Esophagus (tissue), 2 donors: Measurements from ENCODE around the gene SWT1. TPM values are rescaled to one million over a fixed set of nuclear protein-coding genes. Genes with fewer than 3 reads are reported as not detected.

Source experiments
- H3K27ac ChIP-seq, 2 donors: one replicate each; pipeline ENCODE4 v1.5.1; 2013; ENCODE audit warnings: low read depth in 2 of 2, mild to moderate bottlenecking in 2 of 2, inconsistent platforms in 1 of 2, low read length in 1 of 2, moderate library complexity in 1 of 2
- H3K27me3 ChIP-seq, 2 donors: one replicate each; pipeline ENCODE4 v1.6.1; 2013; ENCODE audit warnings: low read length in 2 of 2, control low read depth in 1 of 2, mild to moderate bottlenecking in 1 of 2; ENCODE audit not compliant: insufficient read depth in 2 of 2, control insufficient read depth in 1 of 2
- H3K36me3 ChIP-seq, 2 donors: one replicate each; pipeline ENCODE4 v1.6.1; 2013; ENCODE audit warnings: low read length in 1 of 2; ENCODE audit not compliant: control insufficient read depth in 2 of 2, insufficient read depth in 2 of 2
- H3K4me1 ChIP-seq, 2 donors: one replicate each; pipeline ENCODE4 v1.6.1; 2013; ENCODE audit warnings: low read length in 1 of 2; ENCODE audit not compliant: control insufficient read depth in 2 of 2, insufficient read depth in 2 of 2
- H3K4me3 ChIP-seq, 2 donors: one replicate each; pipeline ENCODE4 v1.5.1; 2013; ENCODE audit warnings: low read length in 2 of 2, mild to moderate bottlenecking in 2 of 2, low read depth in 1 of 2, moderate library complexity in 1 of 2
- H3K9me3 ChIP-seq, 2 donors: one replicate each; pipeline ENCODE4 v1.6.1; 2013; ENCODE audit warnings: mild to moderate bottlenecking in 2 of 2, low read depth in 1 of 2, low read length in 1 of 2, moderate library complexity in 1 of 2; ENCODE audit not compliant: control insufficient read depth in 2 of 2, insufficient read depth in 1 of 2
- WGBS, 2 donors: extraction: QIAGEN DNeasy Blood & Tissue Kit; methylation state at CpG; one replicate each; pipeline ENCODE4 v1.1.7; 2013; 5-methylcytosine and 5-hydroxymethylcytosine counted together
- polyA plus RNA-seq, 2 donors: library from polyadenylated mRNA; stranded (reverse); fragments of 200-250 nt; gene quantifications; one replicate each; pipeline ENCODE4 v1.2.3, GENCODE V29; 2013
- donor health status: healthy with polysubstance abuse.
- donor health status: Bipolar disorder and iron deficiency.

The SWT1 gene
- polyA plus RNA-seq, 2 donors: 0.86 TPM

DNA sequence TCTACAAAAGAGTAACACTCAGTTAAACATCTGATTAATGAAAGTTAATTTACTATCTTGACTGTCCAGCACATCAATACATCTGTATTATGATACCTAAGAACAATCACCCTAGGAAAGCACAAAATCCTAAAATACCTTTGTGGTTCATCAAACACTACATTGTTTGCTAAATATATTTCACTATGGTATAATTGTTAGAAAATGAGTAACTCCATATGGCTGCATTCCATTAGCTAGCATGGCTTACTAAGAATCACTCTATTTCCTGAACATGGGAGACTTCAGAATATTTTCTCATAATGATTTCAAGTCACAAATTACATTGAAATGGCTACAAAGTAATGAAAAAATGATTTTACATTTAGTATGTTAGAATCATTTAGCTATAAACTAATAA lies 12.7 kb upstream of the SWT1 start:
- H3K27me3 ChIP-seq: no peaks in the 10 kb centered on the region
- H3K9me3 ChIP-seq: no peaks in the 10 kb centered on the region
- H3K4me3 ChIP-seq: no peak overlapping the region
- no peak overlapping the region for H3K27ac ChIP-seq
- no peaks in the 10 kb centered on the region for H3K4me1 ChIP-seq
- H3K36me3 ChIP-seq: peaks cover 0 to 3% of the 10 kb centered on the region in 2 donors

DNA sequence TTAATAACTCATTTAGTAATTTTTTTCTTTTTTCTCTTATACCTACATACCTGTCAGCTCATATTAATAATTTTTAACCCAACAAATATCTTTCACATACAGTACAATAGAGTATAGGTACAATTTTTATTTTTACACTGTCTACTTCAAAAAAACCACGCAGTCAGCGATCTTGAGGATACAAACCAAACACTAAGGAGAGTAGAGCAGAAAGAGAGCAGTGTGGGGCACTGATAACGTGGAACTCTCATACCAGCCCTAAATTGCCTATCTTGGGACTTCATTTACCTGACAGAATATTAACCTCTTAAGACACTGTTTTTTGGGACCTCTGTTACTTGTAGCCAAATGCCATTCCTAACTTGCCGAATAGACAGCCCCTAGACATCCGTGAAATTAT lies 5.8 kb upstream of the SWT1 start:
- no peaks in the 10 kb centered on the region for H3K4me1 ChIP-seq
- no peak overlapping the region for H3K27ac ChIP-seq
- H3K27me3 ChIP-seq: no peaks in the 10 kb centered on the region
- peaks cover 3% of the 10 kb centered on the region in 2 donors for H3K36me3 ChIP-seq
- 93 to 97% methylated on average over 5 of the region's 5 CpGs for WGBS, 2 donors
- no peaks in the 10 kb centered on the region for H3K9me3 ChIP-seq
- no peak overlapping the region for H3K4me3 ChIP-seq

DNA sequence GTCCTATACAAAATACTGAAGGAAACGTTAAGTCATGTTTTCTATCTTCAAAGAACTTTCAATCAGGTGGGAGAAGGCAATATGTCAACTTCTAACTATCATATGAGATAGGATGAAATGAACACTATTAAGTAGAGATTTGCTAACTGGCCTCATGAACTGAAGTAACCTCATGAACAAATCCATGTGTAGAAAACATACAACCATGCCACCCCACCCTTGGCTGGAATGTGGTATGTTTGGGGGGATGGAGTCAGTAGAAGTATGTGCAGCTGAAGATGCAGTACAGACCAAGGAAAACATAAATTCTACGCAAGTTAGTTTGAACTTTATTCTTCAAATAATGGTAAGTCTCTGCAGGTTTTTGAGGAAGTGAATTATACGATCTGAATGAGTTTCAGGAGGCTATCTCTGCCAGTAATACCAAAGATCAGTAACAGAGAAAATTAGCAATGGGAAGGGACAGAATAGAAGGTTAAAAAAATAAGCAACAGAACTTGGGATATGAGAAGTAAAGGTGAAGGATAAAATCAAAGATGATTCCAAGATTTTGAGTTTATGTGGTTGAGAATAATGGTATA lies 4.7 kb upstream of the SWT1 start:
- Histone ChIP-seq H3K27me3 (no peaks in the 10 kb centered on the region), H3K4me1 (no peaks in the 10 kb centered on the region), H3K9me3 (no peaks in the 10 kb centered on the region), H3K4me3 (no peak overlapping the region), H3K27ac (no peak overlapping the region), H3K36me3 (peaks cover 3% of the 10 kb centered on the region in 2 donors)
- WGBS, 2 donors: 82 to 87% methylated on average over 3 of the region's 3 CpGs

GRCh38 chr1:185154912-185155513 lies 2.0 kb upstream of the SWT1 start:
- H3K4me3 ChIP-seq: no peak overlapping the region

DNA sequence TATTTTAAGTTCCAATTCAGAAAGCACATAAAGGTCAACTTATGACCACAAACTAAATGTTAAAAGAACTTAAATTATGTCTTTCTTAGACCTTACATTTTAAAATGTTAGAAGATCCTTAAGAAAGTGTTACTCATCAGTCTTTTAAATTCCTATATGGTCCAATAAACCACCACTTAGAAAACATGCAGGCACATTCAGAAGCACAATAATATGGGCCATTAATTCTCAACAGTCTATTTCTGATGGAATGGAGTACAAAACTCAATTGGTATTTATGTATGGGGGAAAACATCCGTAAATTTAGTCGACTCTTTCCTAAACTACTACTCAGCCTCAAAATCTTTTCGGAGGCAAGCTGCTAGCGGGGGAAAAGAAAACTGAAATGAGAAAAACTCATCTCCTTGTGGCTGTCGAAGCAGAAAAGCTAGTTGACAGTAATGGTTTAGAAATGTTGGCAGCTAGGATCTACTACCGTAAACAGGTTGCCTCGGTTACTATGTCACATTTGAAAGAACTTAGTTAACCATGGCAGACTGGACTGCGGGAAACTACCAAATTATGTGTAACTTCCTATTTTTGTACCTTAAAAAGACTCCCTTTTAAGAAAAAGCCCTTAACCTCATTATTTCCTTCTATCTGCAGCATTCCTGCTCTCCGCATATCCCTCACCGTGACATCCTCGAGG lies 1.2 kb upstream of the SWT1 start:
- Histone ChIP-seq H3K4me3 (peak overlapping the region; percentile 86 to 91), H3K27ac (peak overlapping the region; percentile 93 to 95)
- 7 to 10% methylated on average over 11 of the region's 11 CpGs for WGBS, 2 donors

More at GRCh38 chr1:185154912-185155513, 2.0 kb upstream of the SWT1 start:
- Histone ChIP-seq H3K4me1 (no peaks in the 10 kb centered on the region), H3K36me3 (peaks cover 0 to 3% of the 10 kb centered on the region in 2 donors), H3K27ac (no peak overlapping the region), H3K27me3 (no peaks in the 10 kb centered on the region), H3K9me3 (no peaks in the 10 kb centered on the region)
- WGBS, 2 donors: 21 to 33% methylated on average over 2 of the region's 2 CpGs

GRCh38 chr1:185156288-185156853 lies 596 bp upstream of the SWT1 start:
- Histone ChIP-seq H3K9me3 (no peaks in the 10 kb centered on the region), H3K4me1 (no peaks in the 10 kb centered on the region), H3K36me3 (no peaks in the 10 kb centered on the region), H3K27me3 (no peaks in the 10 kb centered on the region), H3K27ac (peak overlapping the region; percentile 93 to 95), H3K4me3 (peak overlapping the region; percentile 86 to 91)
- WGBS, 2 donors: 0 to 1% methylated on average over 29 to 30 of the region's 30 CpGs

More for the DNA sequence above, 1.2 kb upstream of the SWT1 start:
- Histone ChIP-seq H3K36me3 (no peaks in the 10 kb centered on the region), H3K27me3 (no peaks in the 10 kb centered on the region), H3K9me3 (no peaks in the 10 kb centered on the region), H3K4me1 (no peaks in the 10 kb centered on the region)

GRCh38 chr1:185157599-185158412 lies 839 bp downstream of the SWT1 start:
- peaks cover 0 to 3% of the 10 kb centered on the region in 2 donors for H3K36me3 ChIP-seq
- 1% methylated on average over 20 of the region's 20 CpGs for WGBS, 2 donors
- H3K4me3 ChIP-seq: peak overlapping the region; percentile 86 to 91
- peak overlapping the region; percentile 93 to 95 for H3K27ac ChIP-seq
- H3K4me1 ChIP-seq: no peaks in the 10 kb centered on the region
- H3K27me3 ChIP-seq: no peaks in the 10 kb centered on the region
- no peaks in the 10 kb centered on the region for H3K9me3 ChIP-seq

- Histone ChIP-seq H3K36me3 (peaks cover 0 to 3% of the 10 kb centered on the region in 2 donors), H3K4me3 (no peak overlapping the region), H3K9me3 (no peaks in the 10 kb centered on the region), H3K4me1 (no peaks in the 10 kb centered on the region), H3K27ac (no peak overlapping the region), H3K27me3 (no peaks in the 10 kb centered on the region)
- WGBS, 2 donors: 63 to 78% methylated on average over 2 of the region's 2 CpGs
Measured at GRCh38 chr1:185158800-185159199, 1.8 kb downstream of the SWT1 start.

GRCh38 chr1:185159966-185160365 lies 3.0 kb downstream of the SWT1 start:
- WGBS, 2 donors: 80 to 93% methylated on average over 3 of the region's 3 CpGs
- Histone ChIP-seq H3K4me3 (no peak overlapping the region), H3K4me1 (no peaks in the 10 kb centered on the region), H3K9me3 (no peaks in the 10 kb centered on the region), H3K27me3 (no peaks in the 10 kb centered on the region), H3K36me3 (peaks cover 0 to 3% of the 10 kb centered on the region in 2 donors), H3K27ac (no peak overlapping the region)
